Activated naive CD4-positive, alpha-beta T cell treated with anti-CD3 and anti-CD28 coated beads, Interleukin-2, amount 50 U/mL, for 72 hours (primary cell): ENCODE data around the gene ARHGEF26. TPM values are rescaled to one million over a fixed set of nuclear protein-coding genes. Genes with fewer than 3 reads are reported as not detected.
A peak's percentile ranks its signal among the peaks of the same experiment; 100 is the strongest.
"Not testable (repeated sequence)": the region's sequence is repeated elsewhere in the genome, so short reads cannot be mapped to it uniquely, and the experiment has no call there.

Experiments used
- ATAC-seq, 2 donors: fragments of 150-1000 bp; cut with Tn5 transposase; 2 replicates each; pipeline ENCODE4 v1.10.0; 2021; ENCODE audit warnings: mild to moderate bottlenecking in 2 of 2, moderate library complexity in 2 of 2
- DNase-seq, 2 donors: peaks; one replicate each; pipeline ENCODE4 v3.0.0; 2021 to 2022; ENCODE audit warnings: low spot score in 2 of 2
- H3K27ac Mint-ChIP-seq, 2 donors: one replicate each; pipeline ENCODE4 v1.8.0; 2022; ENCODE audit warnings: mild to moderate bottlenecking in 2 of 2, mixed read lengths in 2 of 2
- H3K36me3 Mint-ChIP-seq, 2 donors: one replicate each; pipeline ENCODE4 v1.8.0; 2022; ENCODE audit warnings: mixed read lengths in 2 of 2
- H3K9me3 Mint-ChIP-seq, 2 donors: one replicate each; pipeline ENCODE4 v1.8.0; 2022; ENCODE audit warnings: mixed read lengths in 2 of 2
- total RNA-seq, 2 donors: library from RNA; stranded (reverse); gene quantifications; one replicate each; pipeline ENCODE4 v1.2.3, GENCODE V29; 2022

ARHGEF26 gene
- total RNA-seq: under 1 TPM in 1 of 2 donors, not detected in 1; 0.19 TPM

GRCh38 chr3:154120961-154121700 is at the start of gene ARHGEF26:
TSS of gene ARHGEF26 (plus strand) at chr3:154121390. CDS start at chr3:154121993, 603 bp downstream.
- Mint-ChIP-seq H3K27ac (no peak within 1 kb of the TSS), H3K9me3 (no peaks in the 10 kb centered on the region), H3K36me3 (peaks cover 6 to 8% of the 10 kb centered on the region in 2 donors)
- ATAC-seq (peak; percentile 55 to 85), DNase-seq (peak in 1 of 2 donors; percentile 69)

GRCh38 chr3:154074966-154075365 is 46.2 kb upstream of the ARHGEF26 start:
- no peaks in the 10 kb centered on the region for H3K36me3 Mint-ChIP-seq
- no peak overlapping the region for H3K27ac Mint-ChIP-seq
- H3K9me3 Mint-ChIP-seq: peaks cover 0 to 10% of the 10 kb centered on the region in 2 donors
- DNase-seq: no peak
- no peak for ATAC-seq

- Mint-ChIP-seq H3K36me3 (peaks cover 0 to 6% of the 10 kb centered on the region in 2 donors), H3K9me3 (peaks cover 0 to 9% of the 10 kb centered on the region in 2 donors), H3K27ac (no peak overlapping the region)
- ATAC-seq: no peak
- no peak for DNase-seq
These were observed 42.5 kb upstream of the ARHGEF26 start for GRCh38 chr3:154078672-154079071.

- Mint-ChIP-seq H3K27ac (no peak overlapping the region), H3K9me3 (peaks cover 0 to 4% of the 10 kb centered on the region in 2 donors), H3K36me3 (peaks cover 0 to 6% of the 10 kb centered on the region in 2 donors)
- ATAC-seq (no peak), DNase-seq (no peak)
These were observed 39.9 kb upstream of the ARHGEF26 start for GRCh38 chr3:154081305-154081704.

GRCh38 chr3:154085071-154085470 is 36.1 kb upstream of the ARHGEF26 start:
- DNase-seq: no peak
- H3K36me3 Mint-ChIP-seq: peaks cover 0 to 6% of the 10 kb centered on the region in 2 donors
- no peak overlapping the region for H3K27ac Mint-ChIP-seq
- H3K9me3 Mint-ChIP-seq: peaks cover 0 to 4% of the 10 kb centered on the region in 2 donors
- ATAC-seq: no peak

- H3K36me3 Mint-ChIP-seq: peaks cover 0 to 6% of the 10 kb centered on the region in 2 donors
- ATAC-seq (no peak), DNase-seq (no peak)
- H3K27ac Mint-ChIP-seq: no peak overlapping the region
- H3K9me3 Mint-ChIP-seq: peaks cover 0 to 4% of the 10 kb centered on the region in 2 donors
These were observed 35.4 kb upstream of the ARHGEF26 start for GRCh38 chr3:154085799-154086198.

GRCh38 chr3:154086286-154086685 is 34.9 kb upstream of the ARHGEF26 start:
- Mint-ChIP-seq H3K9me3 (peaks cover 0 to 4% of the 10 kb centered on the region in 2 donors), H3K27ac (no peak overlapping the region), H3K36me3 (peaks cover 0 to 6% of the 10 kb centered on the region in 2 donors)
- ATAC-seq (no peak), DNase-seq (no peak)

- DNase-seq, H3K36me3 Mint-ChIP-seq, H3K9me3 Mint-ChIP-seq, ATAC-seq, H3K27ac Mint-ChIP-seq: not testable (repeated sequence)
These were observed 33.3 kb upstream of the ARHGEF26 start for GRCh38 chr3:154087756-154088480.

- no peaks in the 10 kb centered on the region for H3K36me3 Mint-ChIP-seq
These were observed 31.5 kb upstream of the ARHGEF26 start for GRCh38 chr3:154089421-154090420.

GRCh38 chr3:154094051-154094450 is 27.1 kb upstream of the ARHGEF26 start:
- ATAC-seq (no peak), DNase-seq (no peak)
- H3K27ac Mint-ChIP-seq: no peak overlapping the region
- no peaks in the 10 kb centered on the region for H3K36me3 Mint-ChIP-seq
- no peaks in the 10 kb centered on the region for H3K9me3 Mint-ChIP-seq

More at GRCh38 chr3:154089421-154090420, 31.5 kb upstream of the ARHGEF26 start:
- DNase-seq: no peak
- no peak overlapping the region for H3K27ac Mint-ChIP-seq
- no peak for ATAC-seq
- H3K9me3 Mint-ChIP-seq: no peaks in the 10 kb centered on the region

GRCh38 chr3:154095832-154096421 is 25.3 kb upstream of the ARHGEF26 start:
- Mint-ChIP-seq H3K9me3 (no peaks in the 10 kb centered on the region), H3K27ac (no peak overlapping the region), H3K36me3 (no peaks in the 10 kb centered on the region)
- ATAC-seq (no peak), DNase-seq (no peak)

GRCh38 chr3:154098376-154098775 is 22.8 kb upstream of the ARHGEF26 start:
- no peaks in the 10 kb centered on the region for H3K36me3 Mint-ChIP-seq
- no peak for ATAC-seq
- DNase-seq: no peak
- H3K27ac Mint-ChIP-seq: no peak overlapping the region
- H3K9me3 Mint-ChIP-seq: no peaks in the 10 kb centered on the region

- H3K36me3 Mint-ChIP-seq: no peaks in the 10 kb centered on the region
These were observed 20.6 kb upstream of the ARHGEF26 start for GRCh38 chr3:154100556-154100955.

GRCh38 chr3:154101250-154101649 is 19.9 kb upstream of the ARHGEF26 start:
- Mint-ChIP-seq H3K27ac (no peak overlapping the region), H3K36me3 (no peaks in the 10 kb centered on the region), H3K9me3 (no peaks in the 10 kb centered on the region)
- DNase-seq (no peak), ATAC-seq (no peak)

More at GRCh38 chr3:154100556-154100955, 20.6 kb upstream of the ARHGEF26 start:
- H3K9me3 Mint-ChIP-seq: no peaks in the 10 kb centered on the region
- DNase-seq (no peak), ATAC-seq (no peak)
- H3K27ac Mint-ChIP-seq: no peak overlapping the region

GRCh38 chr3:154102225-154102624 is 19.0 kb upstream of the ARHGEF26 start:
- Mint-ChIP-seq H3K27ac (no peak overlapping the region), H3K9me3 (no peaks in the 10 kb centered on the region), H3K36me3 (no peaks in the 10 kb centered on the region)
- DNase-seq (no peak), ATAC-seq (no peak)
